GM12872 (cell line): ENCODE data around the gene TLE3.

Experiments
- TF ChIP-seq, protein P1 (sequence below): IDR thresholded peaks from 3 replicates; pipeline ENCODE4 v1.5.1; 2011; ENCODE audit warnings: low read depth, mild to moderate bottlenecking, low read length, moderate library complexity; ENCODE audit not compliant: insufficient read depth

The TLE3 gene

DNA sequence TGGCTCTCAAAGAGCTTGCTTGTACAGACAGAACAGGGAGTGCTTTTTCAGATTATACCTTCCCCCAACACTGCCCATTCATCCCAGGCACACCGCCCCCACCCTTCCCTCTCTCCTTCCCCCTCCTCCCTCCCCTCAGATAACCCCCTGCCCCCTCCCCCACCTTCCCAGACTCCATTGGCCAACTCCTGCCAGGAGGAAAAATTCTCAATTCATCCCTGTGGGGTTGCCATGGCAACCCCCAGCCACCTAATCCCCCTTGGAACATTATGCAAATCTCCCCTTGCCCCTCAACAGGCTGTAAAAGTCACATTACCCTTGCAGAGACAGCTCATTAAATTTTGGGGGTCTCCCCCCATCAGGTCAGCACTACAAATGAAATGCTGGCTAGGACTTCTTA is 14.3 kb downstream of the TLE3 start:
- TF ChIP-seq, protein P1, sequence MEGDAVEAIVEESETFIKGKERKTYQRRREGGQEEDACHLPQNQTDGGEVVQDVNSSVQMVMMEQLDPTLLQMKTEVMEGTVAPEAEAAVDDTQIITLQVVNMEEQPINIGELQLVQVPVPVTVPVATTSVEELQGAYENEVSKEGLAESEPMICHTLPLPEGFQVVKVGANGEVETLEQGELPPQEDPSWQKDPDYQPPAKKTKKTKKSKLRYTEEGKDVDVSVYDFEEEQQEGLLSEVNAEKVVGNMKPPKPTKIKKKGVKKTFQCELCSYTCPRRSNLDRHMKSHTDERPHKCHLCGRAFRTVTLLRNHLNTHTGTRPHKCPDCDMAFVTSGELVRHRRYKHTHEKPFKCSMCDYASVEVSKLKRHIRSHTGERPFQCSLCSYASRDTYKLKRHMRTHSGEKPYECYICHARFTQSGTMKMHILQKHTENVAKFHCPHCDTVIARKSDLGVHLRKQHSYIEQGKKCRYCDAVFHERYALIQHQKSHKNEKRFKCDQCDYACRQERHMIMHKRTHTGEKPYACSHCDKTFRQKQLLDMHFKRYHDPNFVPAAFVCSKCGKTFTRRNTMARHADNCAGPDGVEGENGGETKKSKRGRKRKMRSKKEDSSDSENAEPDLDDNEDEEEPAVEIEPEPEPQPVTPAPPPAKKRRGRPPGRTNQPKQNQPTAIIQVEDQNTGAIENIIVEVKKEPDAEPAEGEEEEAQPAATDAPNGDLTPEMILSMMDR: no peak

DNA sequence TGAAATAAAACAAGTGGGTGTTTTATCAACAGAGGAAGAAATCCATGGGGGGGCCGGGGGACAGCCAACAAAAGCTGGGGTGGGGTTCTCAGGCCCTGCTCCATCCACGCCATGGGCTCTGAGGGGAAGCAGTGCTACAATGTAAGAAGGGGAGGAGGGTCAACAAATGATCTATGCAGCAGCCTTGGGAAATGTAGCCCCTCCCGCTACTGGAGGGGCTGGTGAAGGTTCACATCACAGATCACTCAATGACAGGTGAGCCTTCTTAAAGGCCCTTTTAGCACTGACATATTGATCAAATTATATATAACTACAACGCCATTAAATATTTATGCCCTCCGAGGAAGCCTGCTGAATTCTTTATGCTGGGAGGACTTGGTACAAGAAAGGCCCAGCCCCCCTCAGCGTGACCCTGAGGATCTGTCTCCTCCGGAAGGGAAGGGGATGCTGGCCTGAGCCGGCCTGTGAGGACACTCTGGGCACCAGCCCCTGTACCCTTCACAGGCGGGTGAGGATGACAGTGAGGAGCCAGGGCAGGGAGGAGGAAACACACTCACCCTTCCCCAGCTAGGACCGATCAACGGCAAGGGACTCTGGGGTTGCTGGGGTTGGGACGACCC is 15.3 kb downstream of the TLE3 start:
- TF ChIP-seq, protein P1: no peak

DNA sequence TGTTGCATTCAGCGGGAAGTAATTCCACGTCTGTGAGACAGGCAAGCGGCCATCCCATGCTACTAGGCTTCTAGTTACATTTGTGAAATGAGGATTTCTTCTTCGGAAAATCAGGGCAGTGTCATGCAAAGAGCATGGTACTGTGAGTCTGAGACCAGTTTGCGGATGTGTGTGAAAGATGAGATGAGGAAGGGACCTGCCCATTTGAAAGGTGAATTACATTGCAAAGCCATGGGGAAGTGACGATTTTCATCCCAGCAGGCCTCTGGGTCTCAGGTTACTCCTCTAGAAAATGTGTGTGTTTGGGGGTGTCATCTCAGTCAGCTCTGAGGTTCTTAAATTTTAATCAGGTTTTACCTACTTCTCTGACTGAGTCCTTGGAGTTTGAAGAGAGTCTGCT is 16.1 kb downstream of the TLE3 start:
- TF ChIP-seq, protein P1: no peak

DNA sequence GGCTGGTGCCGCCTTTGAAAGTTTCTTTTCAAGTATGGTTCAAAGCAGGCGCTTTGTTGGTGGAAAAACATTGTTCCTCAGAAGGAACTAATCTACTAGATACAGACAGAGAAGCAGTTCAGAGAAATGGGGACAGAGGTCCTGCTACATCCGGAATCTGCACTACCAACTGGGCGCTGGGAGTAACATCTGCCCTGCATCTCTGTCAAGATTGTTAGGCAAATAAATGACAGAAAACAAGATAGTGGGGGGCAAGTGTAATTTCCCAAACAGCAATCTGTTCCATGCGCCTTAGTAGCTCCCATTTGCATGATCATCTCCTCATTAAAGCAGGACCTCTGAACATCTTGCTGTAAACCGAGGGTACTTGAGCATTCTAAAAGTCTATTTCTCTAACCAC is 17.4 kb downstream of the TLE3 start:
- TF ChIP-seq, protein P1: no peak

- TF ChIP-seq, protein P1: no peak
These were observed 17.8 kb downstream of the TLE3 start for GRCh38 chr15:70079888-70080287.

DNA sequence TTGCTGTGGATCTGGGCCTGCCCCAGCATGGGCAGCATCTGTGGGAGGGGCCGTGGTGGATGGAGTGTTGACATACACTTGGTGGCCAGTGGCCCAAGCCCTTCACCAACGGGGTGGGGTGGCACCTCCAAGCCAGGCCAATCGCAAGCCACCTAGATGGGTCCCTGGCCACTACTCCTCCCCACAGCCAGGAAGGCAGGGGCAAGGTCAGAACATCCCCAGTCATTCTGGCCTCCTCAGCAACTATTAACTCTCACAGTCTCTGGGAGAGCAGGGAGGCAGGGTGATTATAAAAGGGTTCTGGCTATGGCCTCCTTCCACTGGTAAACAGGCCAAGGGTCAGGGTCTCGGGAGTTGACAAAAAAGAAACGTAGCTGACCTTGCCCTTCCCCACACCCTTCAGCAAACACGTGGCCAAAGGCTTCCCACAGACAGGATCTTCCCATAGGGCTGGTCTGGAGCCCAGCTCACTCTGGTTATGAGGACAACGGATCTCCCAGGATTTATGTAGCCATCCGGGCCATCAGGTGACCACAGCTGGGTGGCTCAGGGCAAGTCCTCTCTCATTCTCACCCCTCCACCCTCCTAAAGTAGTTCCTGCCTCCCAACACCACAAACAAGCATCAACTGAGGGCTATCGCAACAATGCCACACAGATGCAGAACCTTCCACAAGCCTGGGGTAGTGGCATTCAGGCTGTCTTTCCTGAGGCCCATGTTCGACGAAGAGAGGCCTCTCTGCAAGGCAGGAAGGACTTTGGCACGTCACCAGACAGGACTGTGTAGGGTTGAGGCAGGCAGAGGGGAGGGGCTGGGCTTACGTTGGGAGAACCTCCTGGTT is 18.9 kb downstream of the TLE3 start:
- TF ChIP-seq, protein P1: no peak

DNA sequence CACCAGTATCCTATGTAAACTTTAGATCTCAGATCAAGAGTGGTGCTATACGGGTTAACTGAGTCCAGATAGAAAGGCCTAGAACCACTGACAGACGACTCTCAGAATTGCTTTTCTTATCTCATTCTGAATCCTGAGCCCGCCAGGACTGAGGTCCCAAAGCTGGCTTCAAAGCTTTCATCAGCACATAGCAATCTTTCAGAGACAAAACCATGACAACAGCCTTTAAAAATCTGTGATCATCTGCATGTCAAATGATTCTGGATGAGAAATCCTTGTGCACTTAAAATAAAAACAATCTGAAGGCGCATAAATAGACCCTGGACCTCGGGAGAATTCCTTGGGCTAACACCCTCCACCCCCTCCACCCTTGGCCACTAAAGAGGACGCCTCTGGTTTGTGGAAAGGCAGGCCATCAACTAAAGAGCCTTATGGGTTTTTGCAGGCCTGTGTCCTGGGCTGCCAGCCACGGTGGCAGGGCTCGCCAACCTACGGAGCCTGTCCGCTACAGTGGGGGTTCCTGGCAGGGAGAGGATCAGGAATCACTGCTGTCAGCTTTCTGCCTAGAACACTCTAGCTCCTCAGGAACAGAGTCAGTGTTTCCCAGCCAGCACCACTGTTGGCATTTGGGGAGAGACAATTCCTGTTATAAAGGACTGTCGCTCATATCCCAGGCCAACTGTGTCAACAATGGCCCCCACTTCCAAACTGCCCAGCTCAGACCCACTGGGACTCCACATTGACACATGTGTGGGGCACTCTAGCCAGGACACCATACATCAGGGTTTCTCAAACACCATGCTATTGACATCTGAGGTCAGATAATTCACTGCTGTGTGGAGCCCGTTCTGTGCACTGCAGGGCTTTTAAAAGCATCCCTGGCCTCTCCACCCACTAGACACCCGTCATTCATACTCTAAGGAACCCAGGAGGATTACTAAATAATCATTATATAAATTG is 20.2 kb downstream of the TLE3 start:
- TF ChIP-seq, protein P1: no peak
